H1 (cell line): ENCODE results near the gene HID1. TPM values are rescaled to one million over a fixed set of nuclear protein-coding genes. Genes with fewer than 3 reads are reported as not detected.

Experiments used
- CHD2 ChIP-seq: IDR thresholded peaks from 2 replicates; pipeline ENCODE4 v1.6.1; 2012; ENCODE audit warnings: low read length, improper control_type of control experiment
- CHD7 ChIP-seq: fragments of 300-600 bp; sonication (generic); IDR thresholded peaks from 2 replicates; pipeline ENCODE4 v1.7.1; 2012; ENCODE audit warnings: low read length, moderate library complexity, mild to moderate bottlenecking, inconsistent platforms; ENCODE audit not compliant: insufficient replicate concordance
- EP300 ChIP-seq, 2 experiments: IDR thresholded peaks; 1 replicate in 1 of 2; 2 replicates in 1 of 2; pipeline ENCODE4 v1.6.1; 2011 to 2012; ENCODE audit warnings: low read depth in 2 of 2, low read length in 2 of 2, mild to moderate bottlenecking in 2 of 2, borderline replicate concordance in 1 of 2, inconsistent platforms in 1 of 2, moderate library complexity in 1 of 2
- EZH2 ChIP-seq: fragments of 200-600 bp; sonication (generic); IDR thresholded peaks from 2 replicates; pipeline ENCODE4 v1.7.1; 2012; ENCODE audit warnings: low read depth, mild to moderate bottlenecking, moderate library complexity, low read length, inconsistent platforms; ENCODE audit not compliant: severe bottlenecking
- MAFK ChIP-seq: IDR thresholded peaks from 2 replicates; pipeline ENCODE4 v1.6.1; 2012; ENCODE audit warnings: low read depth, mild to moderate bottlenecking, improper control_type of control experiment, low read length
- PHF8 ChIP-seq: fragments of 200-600 bp; sonication (generic); conservative IDR thresholded peaks from 2 replicates; pipeline ENCODE4 v1.7.1; 2012; ENCODE audit warnings: low read depth, mild to moderate bottlenecking, inconsistent platforms, low read length, moderate library complexity
- RFX5 ChIP-seq: IDR thresholded peaks from 2 replicates; pipeline ENCODE4 v1.6.1; 2011; ENCODE audit warnings: low read depth, low read length, improper control_type of control experiment, borderline replicate concordance
- RXRA ChIP-seq: IDR thresholded peaks from 2 replicates; pipeline ENCODE4 v1.6.1; 2011; ENCODE audit warnings: low read depth, mild to moderate bottlenecking, low read length, moderate library complexity; ENCODE audit not compliant: insufficient read depth
- polyA plus RNA-seq, 7 experiments: library from polyadenylated mRNA; depleted of rRNA in 3 of 7; stranded (reverse) in 5 of 7; unstranded in 2 of 7; fragments of >200 nt in 5 of 7; fragments of 200-250 nt in 2 of 7; gene quantifications; 1 replicate in 5 of 7; 2 replicates in 1 of 7; 4 replicates in 1 of 7; pipeline versions ENCODE4 v1.2.1 to v1.2.3, GENCODE V29; 2011 to 2013; ENCODE audit warnings: missing spikeins in 2 of 7, mixed read lengths in 2 of 7
- total RNA-seq: library from RNA; stranded (reverse); fragmentation: NEBNext Ultra II Directional; extraction: Animal tissue kit (Norgen Biotek cat#: 25700); gene quantifications from 2 replicates; pipeline ENCODE4 v1.2.1, GENCODE V29; 2021

HID1 gene
- total and polyA plus RNA-seq, 2 of the 8 experiments (the other 6 are each of a cell fraction or from before 2014, with no cell fraction given): 15.1 to 25.9 TPM

- TF ChIP-seq CHD7 (no peak), MAFK (no peak), PHF8 (no peak), CHD2 (no peak), RFX5 (no peak), RXRA (no peak), EP300 (IDR thresholded peaks at IDR 0.05; ENCODE audit: borderline replicate concordance in 1 of 2, low read depth in 2 of 2, low read length in 2 of 2) (no peak), EZH2 (no peak)
- TF ChIP-seq, all 59 proteins: peak for 0
These were observed 3.4 kb upstream of the HID1 start (continued) for GRCh38 chr17:74975943-74976342.
